B cell (primary cell): ENCODE data around the gene SPATA21.

Experiments used
- CTCF ChIP-seq: fragments of 200-600 bp; IDR thresholded peaks from one replicate; pipeline ENCODE4 v1.8.0; 2022; ENCODE audit warnings: antibody characterized with exemption, mild to moderate bottlenecking
- EZH2 ChIP-seq: IDR thresholded peaks from 2 replicates; pipeline ENCODE4 v1.6.1; 2012; ENCODE audit warnings: borderline replicate concordance, low read depth, mild to moderate bottlenecking, moderate library complexity, low read length; ENCODE audit not compliant: insufficient read depth, poor library complexity, severe bottlenecking

GRCh38 chr1:16434007-16434406, 3.2 kb downstream of the SPATA21 start:
- TF ChIP-seq CTCF (no peak), EZH2 (no peak)
